HG03064 (cell line): ENCODE results near the gene PLCB1.

Experiments used
- ATAC-seq: cut with Tn5 transposase; IDR thresholded peaks from one replicate; pipeline ENCODE4 v1.9.1; 2021; ENCODE audit warnings: low read depth; ENCODE audit not compliant: unreplicated experiment

PLCB1 gene

DNA sequence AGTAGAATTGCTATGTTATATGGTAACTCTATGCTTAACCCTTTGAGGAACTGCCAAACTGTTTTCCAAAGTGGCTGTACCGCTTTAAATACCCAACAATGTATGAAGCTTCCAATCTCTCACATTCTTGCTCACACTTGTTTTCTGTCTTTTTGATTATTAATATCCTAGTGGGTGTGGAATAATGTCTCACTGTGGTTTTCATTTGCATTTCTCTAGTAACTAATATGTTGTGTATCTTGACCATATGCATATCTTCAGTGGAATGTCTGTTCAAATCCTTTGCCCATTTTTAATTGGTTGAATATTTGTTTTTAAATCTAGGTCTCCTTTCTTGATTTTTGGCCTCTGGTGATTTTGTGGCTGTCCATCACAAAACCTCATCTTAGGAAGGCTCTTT, 759.0 kb downstream of the PLCB1 start:
- no peak for ATAC-seq

- ATAC-seq, result no peak
Observed at GRCh38 chr20:8895472-8895871, 763.4 kb downstream of the PLCB1 start.

DNA sequence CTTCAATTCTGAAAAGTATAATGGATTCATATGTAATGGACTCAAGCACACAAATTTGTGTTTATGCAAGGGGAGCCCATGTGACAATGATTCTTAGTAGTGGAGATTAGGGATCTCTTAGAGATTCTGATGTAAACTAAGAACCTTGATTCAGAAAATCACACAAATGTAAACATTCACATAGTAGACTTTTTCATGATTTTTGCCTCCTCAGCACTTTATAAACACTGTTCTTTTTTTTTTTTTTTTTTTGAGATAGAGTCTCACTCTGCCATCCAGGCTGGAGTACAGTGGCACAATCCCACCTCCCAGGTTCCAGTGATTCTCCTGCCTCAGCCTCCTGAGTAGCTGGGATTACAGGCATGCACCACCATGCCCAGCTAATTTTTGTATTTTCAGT, 766.8 kb downstream of the PLCB1 start:
- no peak for ATAC-seq

DNA sequence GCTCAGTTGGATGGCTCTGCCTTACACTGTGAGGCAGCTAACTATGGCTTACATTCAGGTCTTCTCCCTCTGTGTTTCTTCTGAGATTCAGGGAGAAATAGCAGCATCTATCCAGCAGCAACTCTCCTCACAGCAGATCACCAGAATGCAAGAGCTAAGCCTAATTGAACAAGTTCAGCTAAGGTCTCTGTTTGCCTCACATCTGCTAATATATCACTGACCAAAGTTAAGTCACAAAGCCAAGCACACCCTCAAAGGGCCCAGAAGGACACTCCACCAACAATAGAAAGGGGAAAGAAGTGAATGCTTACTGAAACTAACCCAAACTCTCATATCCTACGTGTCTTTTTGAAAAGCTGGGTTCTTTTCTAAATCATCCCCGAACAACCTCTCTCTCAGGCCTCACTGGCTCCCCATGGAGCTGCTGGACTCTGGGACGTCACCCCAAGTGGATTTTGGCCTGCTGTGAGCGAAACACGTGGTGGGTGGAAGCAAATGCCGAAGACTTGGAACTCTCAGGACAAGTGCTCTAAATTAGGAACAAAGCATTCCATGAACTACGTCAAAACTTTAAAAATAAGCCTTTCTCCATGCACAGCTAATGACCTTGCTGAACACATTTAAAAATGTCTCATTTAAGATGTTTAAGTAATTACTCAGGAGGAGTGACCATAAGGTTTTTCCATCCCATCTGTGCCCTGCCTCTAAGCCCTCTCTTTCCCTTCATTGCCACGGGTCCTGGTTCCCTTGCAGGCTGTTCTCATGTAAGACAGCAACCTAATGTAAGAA, 769.4 kb downstream of the PLCB1 start:
- ATAC-seq, result no peak

GRCh38 chr20:8903655-8904605, 771.9 kb downstream of the PLCB1 start:
- no peak for ATAC-seq

DNA sequence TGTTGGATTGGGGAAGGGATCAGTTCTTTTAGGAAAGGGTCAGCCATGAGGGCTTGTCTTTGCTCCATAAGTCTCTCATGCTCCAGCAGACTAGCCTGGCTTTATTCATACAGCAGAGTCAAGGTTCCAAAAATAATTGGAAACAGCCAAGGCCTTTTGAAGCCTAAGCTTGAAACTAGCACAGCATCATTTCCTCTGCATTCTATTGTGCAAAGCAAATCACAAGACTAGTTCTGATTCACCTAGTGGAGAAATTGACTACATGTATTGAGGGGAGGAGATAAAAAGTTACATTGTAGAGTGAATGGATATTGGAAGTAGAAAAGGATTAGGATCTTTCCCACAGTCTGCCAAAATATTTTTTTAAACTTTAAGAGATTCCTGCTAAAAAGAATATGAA, 777.5 kb downstream of the PLCB1 start:
- ATAC-seq, result no peak

DNA sequence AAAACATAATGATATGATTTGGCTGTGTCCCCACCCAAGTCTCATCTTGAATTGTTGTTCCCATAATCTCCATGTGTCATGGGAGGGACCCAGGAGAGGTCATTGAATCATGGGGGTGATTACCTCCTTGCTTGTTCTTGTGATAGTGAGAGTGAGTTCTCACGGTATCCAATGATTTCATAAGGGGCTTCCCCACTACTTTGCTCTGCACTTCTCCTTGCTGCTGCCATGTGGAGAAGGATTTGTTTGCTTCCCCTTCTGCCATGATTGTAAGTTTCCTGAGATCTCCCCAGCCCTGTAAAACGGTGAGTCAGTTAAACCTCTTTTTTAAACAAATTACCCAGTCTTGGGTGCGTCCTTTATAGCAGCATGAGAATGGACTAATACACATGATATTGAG, 780.0 kb downstream of the PLCB1 start:
- no peak for ATAC-seq

- no peak for ATAC-seq
Observed at GRCh38 chr20:8912731-8913130, 780.7 kb downstream of the PLCB1 start.

- no peak for ATAC-seq
Observed at GRCh38 chr20:8913456-8913855, 781.4 kb downstream of the PLCB1 start.

GRCh38 chr20:8914421-8914820, 782.4 kb downstream of the PLCB1 start:
- ATAC-seq, result no peak

DNA sequence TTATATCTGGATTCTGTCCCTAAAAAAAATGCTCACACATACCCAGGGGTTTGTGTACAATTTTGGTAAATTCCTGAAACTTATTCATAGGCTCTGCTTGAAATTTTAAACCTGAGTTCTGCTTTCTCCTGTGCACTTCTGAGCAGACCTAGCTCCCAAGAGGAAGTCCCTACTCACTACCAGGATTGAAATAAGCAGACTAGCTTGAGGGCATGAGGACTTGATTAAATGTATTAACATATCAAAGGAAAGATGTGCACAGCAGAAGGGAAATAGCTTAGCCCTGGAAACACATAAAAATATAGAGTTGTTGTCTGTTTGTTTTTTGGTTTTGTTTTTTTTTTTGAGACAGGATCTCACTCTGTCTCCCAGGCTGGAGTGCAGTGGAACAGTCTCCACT, 785.0 kb downstream of the PLCB1 start:
- ATAC-seq, result no peak

DNA sequence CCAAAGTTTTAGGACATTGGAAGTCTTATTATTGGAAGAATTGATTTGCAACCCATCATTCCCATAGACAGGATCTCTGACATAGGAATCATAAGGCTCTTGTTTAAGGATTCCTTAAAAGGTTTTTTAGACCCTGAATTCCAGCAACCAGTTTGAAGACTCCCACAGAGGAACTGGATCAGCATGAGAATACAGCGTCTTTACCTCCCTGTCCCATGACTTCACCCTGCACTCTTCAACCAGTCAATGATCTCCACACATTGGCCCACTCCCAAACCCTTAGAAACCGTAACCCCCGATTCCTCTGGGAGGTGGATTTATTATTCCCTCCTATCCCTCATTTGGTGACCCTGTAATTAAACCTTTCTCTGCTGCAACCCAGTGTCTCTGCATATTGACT, 786.1 kb downstream of the PLCB1 start:
- no peak for ATAC-seq

DNA sequence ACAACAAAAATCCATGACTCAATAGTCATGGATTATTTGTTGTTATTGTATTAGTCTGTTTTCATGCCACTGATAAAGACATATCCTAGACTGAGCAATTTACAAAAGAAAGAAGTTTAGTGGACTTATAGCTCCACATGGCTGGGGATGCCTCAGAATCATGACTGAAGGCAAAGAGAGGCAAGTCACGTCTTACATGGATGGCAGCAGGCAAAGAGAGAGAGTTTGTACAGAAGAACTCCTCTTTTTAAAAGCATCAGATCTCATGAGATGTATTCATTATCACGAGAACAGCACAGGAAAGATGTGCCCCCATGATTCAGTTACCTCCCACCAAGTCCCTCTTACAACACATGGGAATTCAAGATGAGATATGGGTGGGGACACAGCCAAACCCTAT, 792.5 kb downstream of the PLCB1 start:
- no peak for ATAC-seq

- ATAC-seq, result no peak
Observed at GRCh38 chr20:8930726-8931125, 798.7 kb downstream of the PLCB1 start.

- no peak for ATAC-seq
Observed at GRCh38 chr20:8932192-8933165, 800.4 kb downstream of the PLCB1 start.

- no peak for ATAC-seq
Observed at GRCh38 chr20:8933381-8933807, 801.3 kb downstream of the PLCB1 start.

DNA sequence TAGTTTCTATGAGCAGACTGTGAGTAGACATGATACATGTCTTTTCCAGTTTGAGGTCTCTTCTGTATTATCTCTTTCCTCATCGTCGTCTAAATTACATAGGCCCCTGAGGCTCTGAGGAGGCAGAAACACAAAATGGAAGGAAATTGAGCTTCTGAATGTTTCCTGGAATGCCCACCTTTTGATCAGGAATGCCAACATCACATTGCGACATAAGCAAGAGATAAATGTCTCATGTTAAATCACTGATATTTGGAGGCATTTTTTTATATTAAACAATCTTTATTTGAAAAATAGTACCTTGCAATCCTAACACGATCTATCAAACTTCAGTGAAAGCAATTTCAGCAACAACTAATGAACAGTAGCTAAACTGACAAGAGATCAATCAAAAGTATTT, 802.3 kb downstream of the PLCB1 start:
- ATAC-seq, result no peak
